Epithelial cell of esophagus (primary cell): ENCODE data around the gene SPIRE2.
A peak's percentile ranks its signal among the peaks of the same experiment; 100 is the strongest.
"Not testable (repeated sequence)": the region's sequence is repeated elsewhere in the genome, so short reads cannot be mapped to it uniquely, and the experiment has no call there.

Source experiments
- DNase-seq: peaks from one replicate; pipeline ENCODE4 v3.0.0; 2010; ENCODE audit warnings: low read depth
- H3K4me3 ChIP-seq: 2 replicates; pipeline ENCODE4 v1.5.1; 2011; ENCODE audit warnings: mild to moderate bottlenecking, low read length, control low read depth
- TF ChIP-seq, protein P1 (sequence below): IDR thresholded peaks from 2 replicates; pipeline ENCODE4 v1.5.1; 2011; ENCODE audit warnings: low read depth, mild to moderate bottlenecking, low read length, control low read depth, inconsistent platforms; ENCODE audit not compliant: insufficient read depth; ENCODE audit errors: missing control alignments

The SPIRE2 gene

DNA sequence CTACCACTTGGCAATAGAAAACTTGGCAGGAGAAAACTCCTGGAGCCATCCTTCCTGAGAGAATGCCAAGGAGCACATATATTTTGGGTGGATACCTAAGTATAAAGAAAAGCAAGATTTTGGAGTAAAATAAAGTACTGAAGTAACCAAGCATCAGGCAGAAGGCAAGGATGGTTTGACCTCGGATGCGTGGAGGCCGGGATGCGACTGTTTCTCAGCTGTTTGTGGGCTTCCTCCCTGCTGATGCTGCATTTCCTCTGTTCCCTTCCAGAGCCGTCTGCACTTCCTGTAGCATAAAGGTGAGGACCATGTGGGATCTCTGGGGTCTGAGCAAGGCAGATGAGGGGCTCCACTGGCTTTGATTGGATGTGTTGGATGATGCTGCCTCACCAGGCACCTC lies 39.6 kb downstream of the SPIRE2 start:
- H3K4me3 ChIP-seq = no peak overlapping the region
- TF ChIP-seq, protein P1, sequence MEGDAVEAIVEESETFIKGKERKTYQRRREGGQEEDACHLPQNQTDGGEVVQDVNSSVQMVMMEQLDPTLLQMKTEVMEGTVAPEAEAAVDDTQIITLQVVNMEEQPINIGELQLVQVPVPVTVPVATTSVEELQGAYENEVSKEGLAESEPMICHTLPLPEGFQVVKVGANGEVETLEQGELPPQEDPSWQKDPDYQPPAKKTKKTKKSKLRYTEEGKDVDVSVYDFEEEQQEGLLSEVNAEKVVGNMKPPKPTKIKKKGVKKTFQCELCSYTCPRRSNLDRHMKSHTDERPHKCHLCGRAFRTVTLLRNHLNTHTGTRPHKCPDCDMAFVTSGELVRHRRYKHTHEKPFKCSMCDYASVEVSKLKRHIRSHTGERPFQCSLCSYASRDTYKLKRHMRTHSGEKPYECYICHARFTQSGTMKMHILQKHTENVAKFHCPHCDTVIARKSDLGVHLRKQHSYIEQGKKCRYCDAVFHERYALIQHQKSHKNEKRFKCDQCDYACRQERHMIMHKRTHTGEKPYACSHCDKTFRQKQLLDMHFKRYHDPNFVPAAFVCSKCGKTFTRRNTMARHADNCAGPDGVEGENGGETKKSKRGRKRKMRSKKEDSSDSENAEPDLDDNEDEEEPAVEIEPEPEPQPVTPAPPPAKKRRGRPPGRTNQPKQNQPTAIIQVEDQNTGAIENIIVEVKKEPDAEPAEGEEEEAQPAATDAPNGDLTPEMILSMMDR = no peak
- DNase-seq = no peak

DNA sequence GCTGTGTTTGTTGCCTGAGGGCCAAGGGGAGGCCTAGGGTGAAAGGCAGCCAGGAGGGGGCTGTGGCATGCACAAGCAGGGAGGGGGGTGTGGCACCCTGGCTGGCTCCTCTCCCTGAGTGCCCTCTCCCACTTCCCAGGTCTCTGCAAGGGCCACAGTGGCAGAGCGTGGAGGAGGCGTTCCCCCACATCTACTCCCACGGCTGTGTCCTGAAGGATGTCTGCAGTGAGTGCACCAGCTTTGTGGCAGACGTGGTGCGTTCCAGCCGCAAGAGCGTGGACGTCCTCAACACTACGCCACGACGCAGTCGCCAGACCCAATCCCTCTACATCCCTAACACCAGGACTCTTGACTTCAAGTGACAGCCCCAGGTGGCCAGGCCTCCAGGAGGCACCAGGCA lies 41.6 kb downstream of the SPIRE2 start:
- no peak for DNase-seq
- no peak overlapping the region for H3K4me3 ChIP-seq
- TF ChIP-seq, protein P1 = no peak

DNA sequence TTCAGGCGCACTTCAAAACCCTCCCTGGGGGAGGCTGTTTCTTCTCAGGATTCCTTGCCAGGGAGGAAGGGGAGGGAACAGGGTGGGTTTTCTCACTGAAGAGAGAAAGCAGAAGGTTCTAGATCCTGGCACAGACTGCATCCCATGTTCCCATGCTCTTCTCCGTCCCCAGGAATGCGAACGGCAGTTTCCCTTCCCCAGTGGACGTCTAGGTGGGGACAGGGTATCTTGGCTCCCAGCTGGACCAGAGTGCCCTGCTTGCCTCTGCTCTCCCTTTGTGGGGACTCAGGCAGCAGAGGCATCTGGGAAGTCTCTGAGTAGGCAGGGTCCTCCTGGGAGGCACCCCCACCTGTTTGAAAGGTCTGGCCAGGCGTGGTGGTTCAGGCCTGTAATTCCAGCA lies 42.2 kb downstream of the SPIRE2 start:
- TF ChIP-seq, protein P1 = no peak
- no peak overlapping the region for H3K4me3 ChIP-seq
- DNase-seq = no peak

GRCh38 chr16:89871895-89872294 lies 43.6 kb downstream of the SPIRE2 start:
- TF ChIP-seq, protein P1 = no peak
- no peak overlapping the region for H3K4me3 ChIP-seq
- DNase-seq = no peak

DNA sequence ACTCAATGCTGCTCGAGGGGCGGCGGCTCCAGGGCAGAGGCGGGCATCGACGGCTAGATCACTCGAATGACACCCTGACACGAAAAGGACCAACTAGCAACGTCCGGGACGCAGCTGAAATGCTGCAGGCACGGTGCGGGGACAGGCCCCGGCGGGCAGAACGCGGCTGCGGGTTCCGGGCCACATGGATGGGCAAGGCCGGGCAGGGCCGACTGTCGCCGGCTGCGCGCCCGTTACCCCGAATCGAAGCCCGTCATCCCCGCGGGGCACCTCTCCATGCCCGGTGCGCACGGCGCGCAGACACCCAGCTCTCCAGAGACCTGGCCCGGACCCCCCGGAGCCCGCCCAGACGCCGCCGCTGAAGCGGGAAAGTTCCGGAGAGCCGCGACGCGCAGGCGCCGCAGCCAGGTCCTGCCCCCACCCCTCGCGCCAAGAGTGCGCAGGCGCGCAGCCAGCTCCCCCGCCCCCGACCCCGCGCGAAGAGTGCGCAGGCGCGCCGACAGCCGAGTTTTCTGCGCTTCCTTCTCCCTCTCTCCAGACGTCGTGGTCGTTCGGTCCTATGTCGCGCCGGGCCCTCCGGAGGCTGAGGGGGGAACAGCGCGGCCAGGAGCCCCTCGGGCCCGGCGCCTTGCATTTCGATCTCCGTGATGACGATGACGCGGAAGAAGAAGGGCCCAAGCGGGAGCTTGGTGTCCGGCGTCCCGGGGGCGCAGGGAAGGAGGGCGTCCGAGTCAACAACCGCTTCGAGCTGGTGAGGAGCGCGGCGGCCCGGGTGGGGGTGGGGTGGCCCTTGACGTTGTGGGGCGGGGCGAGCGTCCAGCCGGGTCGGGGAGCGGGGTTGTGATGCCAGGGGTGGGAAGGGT lies 45.1 kb downstream of the SPIRE2 start, which contains the start of gene TCF25:
Gene TCF25, plus strand, starts transcription at position 484 of the 863 bp plus-strand sequence. Its CDS starts 76 bp downstream, at position 560.
- TF ChIP-seq, protein P1 = no peak
- DNase-seq = peak; percentile 84
- H3K4me3 ChIP-seq = peak within 1 kb of the TSS; percentile 82

GRCh38 chr16:89873972-89874689 lies 45.9 kb downstream of the SPIRE2 start:
- TF ChIP-seq, protein P1 = no peak
- DNase-seq = peak; percentile 96
- H3K4me3 ChIP-seq = peak overlapping the region; percentile 82

GRCh38 chr16:89879123-89879522 lies 50.8 kb downstream of the SPIRE2 start:
- not testable (repeated sequence) for H3K4me3 ChIP-seq, DNase-seq
